ENCODE data around the gene STK17A.
"Not testable (repeated sequence)": the region's sequence is repeated elsewhere in the genome, so short reads cannot be mapped to it uniquely, and the experiment has no call there.

STK17A gene

GRCh38 chr7:43650457-43651052 is 67.6 kb downstream of the STK17A start:
- intact Hi-C loops (cut with DNase I), result loop anchor here (5.0 kb wide), 1 partner anchor 68 kb away; the partner anchor contains the start of gene STK17A
- no peak for DNase-seq

DNA sequence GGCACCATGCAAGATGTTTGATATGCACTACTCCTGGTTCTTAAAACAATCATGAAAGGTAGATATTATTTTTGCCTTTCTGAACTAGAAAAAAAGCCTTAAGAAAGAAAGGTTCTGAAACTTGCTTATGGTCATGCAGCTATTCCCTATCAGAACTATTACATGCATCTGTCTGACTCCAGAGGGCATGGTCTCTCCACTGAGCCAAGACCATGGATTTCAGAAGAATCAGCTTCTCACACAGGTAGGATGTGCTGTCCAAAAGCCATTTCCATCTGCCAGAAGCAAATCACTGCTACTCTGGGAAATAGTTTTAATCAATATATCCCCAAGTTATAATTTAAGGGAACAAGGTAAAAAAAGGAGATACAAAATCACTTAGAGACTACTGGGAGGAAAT is 69.5 kb downstream of the STK17A start:
- intact Hi-C loops (cut with DNase I), result loop anchor here (5.0 kb wide), 1 partner anchor 70 kb away; the partner anchor contains the start of gene STK17A
- DNase-seq, result no peak

- intact Hi-C loops (cut with DNase I), result loop anchor here (5.0 kb wide), 1 partner anchor 71 kb away; the partner anchor contains the start of gene STK17A
- DNase-seq, result no peak
Measured at GRCh38 chr7:43653466-43653865, 70.6 kb downstream of the STK17A start.

- DNase-seq, result no peak
- intact Hi-C loops (cut with DNase I), result loop anchor here (5.0 kb wide), 1 partner anchor 72 kb away; the partner anchor contains the start of gene STK17A
Measured at GRCh38 chr7:43653891-43654504, 71.1 kb downstream of the STK17A start.

DNA sequence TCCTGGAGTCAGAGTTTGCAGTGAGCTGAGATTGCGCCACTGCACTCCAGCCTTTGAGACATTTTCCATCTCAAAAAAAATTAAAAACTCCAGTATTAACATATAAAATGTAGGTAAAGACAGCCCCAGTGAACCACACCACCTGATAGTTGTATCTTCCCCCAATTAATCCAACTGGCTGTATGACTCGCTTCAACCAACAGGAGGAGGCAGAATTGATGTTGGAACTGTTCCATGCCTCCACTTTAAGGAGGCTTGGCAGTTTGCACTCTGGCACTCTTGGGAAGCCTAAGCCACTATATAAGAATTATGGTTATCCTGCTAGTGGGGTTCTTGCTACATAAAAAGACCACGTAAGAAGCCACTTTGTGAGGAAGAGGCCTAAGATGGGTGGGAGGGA is 72.7 kb downstream of the STK17A start:
- DNase-seq, result no peak
- intact Hi-C loops (cut with DNase I), result no loop called here

DNA sequence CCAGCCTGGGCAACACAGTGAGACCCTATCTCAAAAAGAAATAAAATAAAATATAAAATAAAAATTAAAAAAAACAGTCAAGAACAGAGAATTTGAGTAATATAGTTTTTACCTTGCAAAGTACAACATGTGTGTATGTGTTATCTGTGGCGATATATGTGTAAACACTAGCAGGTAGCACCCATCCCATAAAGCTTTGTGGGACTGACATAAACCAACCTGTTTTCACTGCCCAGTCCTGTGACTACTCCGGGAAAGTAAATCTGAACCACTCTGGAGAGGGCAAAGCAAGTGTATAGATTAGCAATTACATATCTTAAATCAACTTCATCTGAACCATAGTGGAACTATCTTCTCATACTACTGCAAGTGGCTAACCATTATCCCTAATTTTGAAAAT is 74.1 kb downstream of the STK17A start:
- no peak for DNase-seq
- intact Hi-C loops (cut with DNase I), result no loop called here

- DNase-seq, result no peak
- intact Hi-C loops (cut with DNase I), result no loop called here
Measured at GRCh38 chr7:43658718-43659548, 76.0 kb downstream of the STK17A start.

- no peak for DNase-seq
- intact Hi-C loops (cut with DNase I), result no loop called here
Measured at GRCh38 chr7:43659549-43659896, 76.6 kb downstream of the STK17A start.

GRCh38 chr7:43660141-43660540 is 77.2 kb downstream of the STK17A start:
- intact Hi-C loops (cut with DNase I), result no loop called here

DNA sequence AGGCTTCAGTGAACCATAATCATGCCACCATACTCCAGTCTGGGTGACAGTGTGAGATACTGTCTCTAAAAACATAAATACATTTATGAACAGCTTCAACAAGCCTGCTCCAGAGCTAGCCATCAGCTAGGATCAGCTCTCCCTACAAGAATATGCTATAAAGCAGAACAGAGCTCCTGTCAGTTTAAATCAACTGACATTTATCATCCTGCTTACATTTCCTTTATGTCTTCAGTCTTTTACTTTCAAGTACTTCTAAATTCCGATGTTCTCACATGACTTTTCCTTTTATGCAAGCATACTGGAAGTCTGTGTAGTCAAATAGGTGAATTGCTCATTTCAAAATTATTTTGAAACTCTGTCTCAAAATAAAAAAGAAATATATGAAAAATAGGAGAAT is 81.8 kb downstream of the STK17A start:
- no peak for DNase-seq
- intact Hi-C loops (cut with DNase I), result no loop called here

More at GRCh38 chr7:43660141-43660540, 77.2 kb downstream of the STK17A start:
- no peak for DNase-seq

DNA sequence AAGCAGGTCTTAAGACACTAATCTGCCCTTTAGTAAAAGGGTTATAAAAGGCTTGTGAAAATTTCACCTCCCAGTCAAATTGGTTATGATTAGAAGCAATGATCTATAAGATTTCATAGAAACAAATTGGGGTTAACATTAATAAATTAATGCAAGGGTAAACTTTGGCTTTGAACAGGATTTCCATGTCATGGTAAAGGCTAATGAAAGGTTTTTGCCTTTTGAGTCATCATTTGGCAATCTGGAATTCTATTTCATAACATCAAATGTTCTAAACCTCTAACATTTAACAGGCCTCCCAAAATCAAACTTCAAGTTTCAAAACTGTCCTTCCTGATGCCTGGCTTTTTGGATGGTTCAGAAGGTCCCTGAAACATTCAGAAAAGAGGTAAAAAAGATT is 84.0 kb downstream of the STK17A start:
- DNase-seq, result no peak
- intact Hi-C loops (cut with DNase I), result no loop called here

DNA sequence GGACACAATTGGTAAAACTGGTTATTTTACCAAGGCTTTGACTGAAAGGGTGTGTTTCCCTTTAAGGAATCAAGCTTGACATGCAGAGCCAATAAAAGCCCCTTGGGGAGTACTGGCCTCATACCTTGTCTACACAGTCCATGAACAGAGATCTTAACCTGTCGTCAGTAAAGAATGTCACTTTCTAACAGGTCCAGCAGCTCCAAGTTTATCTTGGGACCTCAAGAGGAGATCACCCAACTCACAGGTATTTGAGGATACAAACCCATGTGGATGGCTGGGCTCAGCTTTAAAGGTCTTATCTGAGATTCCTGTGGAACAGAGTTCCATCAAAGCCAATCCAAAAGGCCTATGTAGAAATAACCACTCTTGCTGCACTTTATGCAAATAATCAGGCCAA is 85.1 kb downstream of the STK17A start:
- DNase-seq, result no peak

DNA sequence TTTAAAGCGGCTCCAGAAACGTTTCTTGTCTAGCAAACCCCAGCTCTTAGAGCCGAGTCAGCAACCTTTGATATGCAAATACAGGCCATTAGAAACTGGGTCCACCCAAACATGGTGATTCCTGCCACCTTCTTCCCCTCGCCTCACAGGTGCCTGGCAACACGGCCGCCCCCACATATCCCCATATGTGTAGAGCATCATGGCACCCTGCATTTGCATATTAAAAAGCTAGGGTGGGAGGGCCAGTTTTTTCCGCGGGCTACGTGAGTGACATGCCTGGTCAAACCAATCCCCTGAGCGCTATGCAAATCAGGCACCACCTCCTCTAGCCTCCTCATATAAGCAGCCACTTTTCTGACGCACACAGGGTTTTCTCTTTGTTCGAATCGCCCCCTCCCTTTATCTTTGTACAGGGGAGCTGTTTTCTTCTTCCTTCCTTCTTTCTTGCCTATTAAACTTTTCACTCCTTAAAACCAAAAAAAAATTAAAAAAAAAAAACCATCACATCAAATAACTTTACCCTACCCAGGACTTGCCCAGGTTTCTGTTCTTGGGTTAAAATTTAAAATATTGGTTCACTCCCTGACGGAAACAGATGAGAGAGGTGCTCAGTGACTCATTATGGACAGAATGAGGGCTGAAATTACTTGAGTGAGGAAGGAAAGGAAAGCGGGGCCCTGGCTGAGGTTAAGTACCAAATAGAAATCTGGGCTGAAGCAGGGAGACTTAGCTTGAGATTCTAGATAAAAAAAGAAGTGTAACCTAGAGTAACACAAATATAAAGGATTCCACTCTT is 86.6 kb downstream of the STK17A start:
- intact Hi-C loops (cut with DNase I), result no loop called here
- DNase-seq, result peak in 1 of 10 donors; percentile 68

More for the DNA sequence above, 85.1 kb downstream of the STK17A start:
- intact Hi-C loops (cut with DNase I), result no loop called here

- intact Hi-C loops (cut with DNase I), result no loop called here
- no peak for DNase-seq
Measured at GRCh38 chr7:43671521-43671920, 88.6 kb downstream of the STK17A start.

DNA sequence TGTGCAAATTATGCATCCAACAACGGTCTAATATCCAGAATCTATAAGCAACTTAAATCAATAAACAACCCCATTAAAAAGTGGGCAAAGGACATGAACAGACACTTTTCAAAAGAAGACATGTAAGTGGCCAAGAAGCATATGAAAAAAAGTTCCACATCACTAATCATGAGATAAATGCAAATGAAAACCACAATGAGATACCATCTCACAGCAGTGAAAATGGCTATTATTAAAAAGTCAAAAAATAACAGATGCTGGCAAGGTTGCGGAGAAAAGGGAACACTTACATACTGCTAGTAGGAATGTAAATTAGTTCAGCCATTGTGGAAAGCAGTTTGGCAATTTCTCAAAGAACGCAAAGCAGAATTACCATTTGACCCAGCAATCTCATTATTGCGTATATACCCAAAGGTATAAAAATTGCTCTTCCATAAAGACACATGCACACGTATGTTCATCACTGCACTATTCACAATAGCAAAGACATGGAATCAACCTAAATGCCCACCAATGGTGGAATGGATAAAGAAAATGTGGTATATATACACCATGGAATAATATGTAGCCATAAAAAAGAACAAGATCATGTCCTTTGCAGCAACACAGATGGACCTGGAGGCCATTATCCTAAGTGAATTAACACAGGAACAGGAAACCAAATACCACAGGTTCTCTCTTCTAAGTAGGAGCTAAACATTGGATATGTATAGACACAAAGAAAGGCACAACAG is 90.5 kb downstream of the STK17A start:
- intact Hi-C loops (cut with DNase I); DNase-seq: not testable (repeated sequence)

GRCh38 chr7:43674559-43675436 is 91.9 kb downstream of the STK17A start:
- no peak for DNase-seq
- intact Hi-C loops (cut with DNase I), result no loop called here

Measured in posterior cingulate gyrus (tissue), 11 donors.